ENCODE results near the gene BCAS3. TPM values are rescaled to one million over a fixed set of nuclear protein-coding genes. Genes with fewer than 3 reads are reported as not detected.

The BCAS3 gene
- total RNA-seq, 1 donor from 2014 or later: 14.5 TPM

DNA sequence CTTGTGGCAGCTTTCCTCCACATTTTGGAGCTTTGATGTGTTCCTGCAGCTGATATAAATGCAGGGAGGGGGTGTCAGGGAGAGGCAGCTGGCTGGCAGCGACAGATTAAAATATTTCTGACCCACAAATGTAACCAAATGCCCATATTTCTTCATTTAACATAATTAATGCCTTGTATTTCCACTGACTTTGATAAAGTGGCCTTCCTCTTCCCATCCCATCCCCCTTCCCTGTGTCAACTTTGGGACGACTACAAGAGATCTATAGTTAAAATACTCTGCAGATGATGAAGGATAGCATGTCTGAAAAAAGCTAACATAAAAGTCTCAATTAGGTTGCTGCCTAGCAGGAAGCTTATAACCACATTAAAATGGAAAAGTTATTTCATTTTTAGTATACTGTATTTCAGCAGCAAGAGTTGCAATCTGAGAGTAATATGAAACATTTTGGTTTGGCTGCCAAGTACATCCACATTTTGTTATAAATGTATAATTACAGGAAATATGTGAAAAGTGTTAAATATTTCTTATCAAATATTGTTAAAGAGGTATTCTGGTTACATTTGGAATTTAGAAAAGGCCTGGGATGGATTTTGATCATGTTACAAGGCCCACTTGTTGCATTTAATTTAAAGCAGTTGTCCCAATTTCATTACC lies 483.3 kb downstream of the BCAS3 start:
- Mint-ChIP-seq H3K4me3 (ENCODE audit: unreplicated experiment) (no peak overlapping the region), H3K27me3 (ENCODE audit: low read depth, unreplicated experiment) (no peaks in the 10 kb centered on the region), H3K9me3 (ENCODE audit: unreplicated experiment) (peaks cover 3% of the 10 kb centered on the region), H3K36me3 (ENCODE audit: low read depth, unreplicated experiment) (no peaks in the 10 kb centered on the region), H3K4me1 (ENCODE audit: low read depth, unreplicated experiment) (peaks cover 36% of the 10 kb centered on the region), H3K27ac (ENCODE audit: unreplicated experiment) (no peak overlapping the region)
- no peak overlapping the region for H3K27ac ChIP-seq (ENCODE audit: low read depth, low read length)
- peaks cover 6% of the 10 kb centered on the region for H3K4me1 ChIP-seq (ENCODE audit: insufficient read depth, low read length)
- no peaks in the 10 kb centered on the region for H3K9me3 ChIP-seq (ENCODE audit: insufficient read depth, low read depth, low read length)
- H4K20me1 ChIP-seq (ENCODE audit: insufficient read depth, low read length): no peaks in the 10 kb centered on the region
- no peak for TF ChIP-seq EZH2 (IDR thresholded peaks at IDR 0.05; ENCODE audit: insufficient read depth, low read length)
- TF ChIP-seq, protein P1, sequence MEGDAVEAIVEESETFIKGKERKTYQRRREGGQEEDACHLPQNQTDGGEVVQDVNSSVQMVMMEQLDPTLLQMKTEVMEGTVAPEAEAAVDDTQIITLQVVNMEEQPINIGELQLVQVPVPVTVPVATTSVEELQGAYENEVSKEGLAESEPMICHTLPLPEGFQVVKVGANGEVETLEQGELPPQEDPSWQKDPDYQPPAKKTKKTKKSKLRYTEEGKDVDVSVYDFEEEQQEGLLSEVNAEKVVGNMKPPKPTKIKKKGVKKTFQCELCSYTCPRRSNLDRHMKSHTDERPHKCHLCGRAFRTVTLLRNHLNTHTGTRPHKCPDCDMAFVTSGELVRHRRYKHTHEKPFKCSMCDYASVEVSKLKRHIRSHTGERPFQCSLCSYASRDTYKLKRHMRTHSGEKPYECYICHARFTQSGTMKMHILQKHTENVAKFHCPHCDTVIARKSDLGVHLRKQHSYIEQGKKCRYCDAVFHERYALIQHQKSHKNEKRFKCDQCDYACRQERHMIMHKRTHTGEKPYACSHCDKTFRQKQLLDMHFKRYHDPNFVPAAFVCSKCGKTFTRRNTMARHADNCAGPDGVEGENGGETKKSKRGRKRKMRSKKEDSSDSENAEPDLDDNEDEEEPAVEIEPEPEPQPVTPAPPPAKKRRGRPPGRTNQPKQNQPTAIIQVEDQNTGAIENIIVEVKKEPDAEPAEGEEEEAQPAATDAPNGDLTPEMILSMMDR (IDR thresholded peaks at IDR 0.05; ENCODE audit: insufficient read depth, low read depth, low read length): no peak
- DNase-seq (ENCODE audit: low read depth): no peak
- FAIRE-seq: no peak
- no peaks in the 10 kb centered on the region for H3K27me3 ChIP-seq (ENCODE audit: insufficient read depth, low read length)
- H2AFZ ChIP-seq (ENCODE audit: low read depth, low read length): no peak overlapping the region
- H3K9ac ChIP-seq (ENCODE audit: low read length): no peak overlapping the region
- H3K4me3 ChIP-seq (ENCODE audit: insufficient read depth, low read depth, low read length): no peak overlapping the region
- no peak overlapping the region for H3K4me2 ChIP-seq (ENCODE audit: low read length)
- H3K79me2 ChIP-seq (ENCODE audit: insufficient read depth, low read length): no peaks in the 10 kb centered on the region
- H3K36me3 ChIP-seq (ENCODE audit: insufficient read depth, low read length): no peaks in the 10 kb centered on the region

DNA sequence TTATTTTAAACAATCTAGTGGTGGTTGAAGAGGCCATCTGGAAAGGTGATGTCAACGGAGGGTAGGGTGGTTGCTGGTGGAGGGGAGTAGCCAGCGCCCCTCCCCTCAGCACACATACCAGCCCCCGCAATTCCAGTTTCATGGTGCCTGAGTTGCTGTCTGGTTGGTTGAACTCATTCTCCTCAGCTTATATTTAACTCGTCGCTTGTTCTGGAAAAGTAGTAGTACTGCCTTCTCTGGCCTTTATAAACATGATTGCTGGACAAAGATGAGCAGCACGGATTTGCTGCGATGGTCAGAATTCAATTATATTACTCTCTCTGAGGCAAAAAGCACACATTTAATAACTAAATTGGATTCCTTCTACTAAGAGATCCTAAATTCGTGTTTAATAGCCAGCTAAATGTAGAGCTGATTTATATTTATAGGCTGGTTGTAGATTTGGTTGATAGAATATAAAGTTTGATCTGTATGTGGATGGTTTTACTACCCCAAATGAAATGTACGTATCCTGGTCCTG lies 484.0 kb downstream of the BCAS3 start:
- DNase-seq (ENCODE audit: low read depth): no peak
- H3K4me1 ChIP-seq (ENCODE audit: insufficient read depth, low read length): peaks cover 6% of the 10 kb centered on the region

More for the DNA sequence above, 484.0 kb downstream of the BCAS3 start:
- H3K4me1 Mint-ChIP-seq (ENCODE audit: low read depth, unreplicated experiment): peaks cover 31% of the 10 kb centered on the region
- Histone ChIP-seq H3K4me2 (ENCODE audit: low read length) (no peak overlapping the region), H3K27ac (ENCODE audit: low read depth, low read length) (no peak overlapping the region), H2AFZ (ENCODE audit: low read depth, low read length) (no peak overlapping the region), H3K79me2 (ENCODE audit: insufficient read depth, low read length) (no peaks in the 10 kb centered on the region), H3K4me3 (ENCODE audit: insufficient read depth, low read depth, low read length) (no peak overlapping the region), H4K20me1 (ENCODE audit: insufficient read depth, low read length) (no peaks in the 10 kb centered on the region), H3K36me3 (ENCODE audit: insufficient read depth, low read length) (no peaks in the 10 kb centered on the region), H3K27me3 (ENCODE audit: insufficient read depth, low read length) (no peaks in the 10 kb centered on the region), H3K9ac (ENCODE audit: low read length) (no peak overlapping the region), H3K9me3 (ENCODE audit: insufficient read depth, low read depth, low read length) (no peaks in the 10 kb centered on the region)
- peaks cover 3% of the 10 kb centered on the region for H3K9me3 Mint-ChIP-seq (ENCODE audit: unreplicated experiment)
- H3K36me3 Mint-ChIP-seq (ENCODE audit: low read depth, unreplicated experiment): no peaks in the 10 kb centered on the region
- no peak for FAIRE-seq
- no peak overlapping the region for H3K27ac Mint-ChIP-seq (ENCODE audit: unreplicated experiment)
- H3K27me3 Mint-ChIP-seq (ENCODE audit: low read depth, unreplicated experiment): no peaks in the 10 kb centered on the region
- TF ChIP-seq, protein P1 (IDR thresholded peaks at IDR 0.05; ENCODE audit: insufficient read depth, low read depth, low read length): no peak
- TF ChIP-seq EZH2 (IDR thresholded peaks at IDR 0.05; ENCODE audit: insufficient read depth, low read length): no peak
- H3K4me3 Mint-ChIP-seq (ENCODE audit: unreplicated experiment): no peak overlapping the region
